Endothelial cell of umbilical vein (primary cell): ENCODE data around the gene FAM114A1. TPM values are rescaled to one million over a fixed set of nuclear protein-coding genes. Genes with fewer than 3 reads are reported as not detected.

Experiments
- BruUV-seq: library from RNA; stranded (reverse); fragments of 400-500 nt; replicated peaks from 2 replicates; lab custom pipeline; 2021; lab: Mats Ljungman, UMichigan
- CTCF ChIA-PET: fragments of 300-600, 350-600 bp; sonication (Branson Sonifier 250); formaldehyde crosslinking; loops from one replicate; lab custom pipeline; 2021; ENCODE audit warnings: antibody characterized with exemption, inconsistent platforms; lab: Charles Lee
- POLR2A ChIA-PET: fragments of 300-600, 350-600 bp; sonication (Branson Sonifier 250); formaldehyde crosslinking; loops from one replicate; lab custom pipeline; 2021; ENCODE audit warnings: antibody characterized with exemption, inconsistent platforms; lab: Charles Lee
- DNase-seq: peaks from one replicate; pipeline ENCODE4 v3.0.0-alpha.2; 2011; ENCODE audit warnings: low read depth, low spot score
- FAIRE-seq: peaks from 2 replicates; lab custom pipeline; 2011; peaks lifted over from hg19 to GRCh38; lab: Jason Lieb, UNC
- H2AFZ ChIP-seq: 2 replicates; pipeline ENCODE4 v1.6.0; 2012; ENCODE audit warnings: low read depth, low read length, control low read depth, inconsistent platforms
- H3K27ac ChIP-seq: 2 replicates; pipeline ENCODE4 v1.5.1; 2011; ENCODE audit warnings: low read depth, mild to moderate bottlenecking, control low read depth, low read length, moderate library complexity; ENCODE audit not compliant: insufficient read depth
- H3K27me3 ChIP-seq, 2 experiments: 2 replicates each; pipeline versions ENCODE4 v1.6.0 to v1.6.1; 2011; ENCODE audit warnings: low read length in 2 of 2, mixed read lengths in 1 of 2; ENCODE audit not compliant: control insufficient read depth in 2 of 2, insufficient read depth in 2 of 2
- H3K36me3 ChIP-seq, 2 experiments: 2 replicates in 1 of 2; 3 replicates in 1 of 2; pipeline ENCODE4 v1.5.1; 2011; ENCODE audit warnings: low read length in 2 of 2, mild to moderate bottlenecking in 1 of 2, moderate library complexity in 1 of 2; ENCODE audit not compliant: control insufficient read depth in 2 of 2, insufficient read depth in 2 of 2; ENCODE audit errors: extremely low read depth in 1 of 2
- H3K4me1 ChIP-seq: 3 replicates; pipeline ENCODE4 v1.5.1; 2011; ENCODE audit warnings: mild to moderate bottlenecking, low read length; ENCODE audit not compliant: control insufficient read depth, insufficient read depth; ENCODE audit errors: extremely low read depth
- H3K4me2 ChIP-seq: 2 replicates; pipeline ENCODE4 v1.6.1; 2011; ENCODE audit warnings: low read length, control low read depth, mixed read lengths; ENCODE audit not compliant: insufficient read depth
- H3K4me3 ChIP-seq, 3 experiments: fragments of 200-600 bp in 1 of 3; sonication (generic), shearing (Covaris generic) in 1 of 3; replicated peaks in 1 of 3; 2 replicates each; pipeline ENCODE4 v1.5.1; 2011 to 2016; ENCODE audit warnings: control low read depth in 3 of 3, low read length in 3 of 3, mild to moderate bottlenecking in 2 of 3, inconsistent platforms in 1 of 3, low read depth in 1 of 3, moderate library complexity in 1 of 3; ENCODE audit not compliant: insufficient read depth in 1 of 3
- H3K79me2 ChIP-seq: 2 replicates; pipeline ENCODE4 v1.6.0; 2012; ENCODE audit warnings: low read length, inconsistent platforms; ENCODE audit not compliant: control insufficient read depth, insufficient read depth
- H3K9ac ChIP-seq: replicated peaks from 2 replicates; pipeline ENCODE3; 2011; ENCODE audit warnings: low read length, control low read depth; ENCODE audit not compliant: insufficient read depth; ENCODE audit errors: extremely low read depth
- H3K9me1 ChIP-seq: replicated peaks from 3 replicates; pipeline ENCODE4 v1.6.0; 2011; ENCODE audit warnings: mild to moderate bottlenecking, low read length; ENCODE audit not compliant: control insufficient read depth, insufficient read depth; ENCODE audit errors: extremely low read depth
- H3K9me3 ChIP-seq: replicated peaks from 2 replicates; pipeline ENCODE4 v1.5.1; 2012; ENCODE audit warnings: low read length, inconsistent platforms; ENCODE audit not compliant: control insufficient read depth, insufficient read depth
- H4K20me1 ChIP-seq: replicated peaks from 2 replicates; pipeline ENCODE3; 2011; ENCODE audit warnings: mild to moderate bottlenecking, low read length; ENCODE audit not compliant: control insufficient read depth, insufficient read depth; ENCODE audit errors: extremely low read depth
- CTCF ChIP-seq, 2 donors: IDR thresholded peaks; 1 replicate in 1 of 2; 2 replicates in 1 of 2; pipeline ENCODE4 v1.5.1; 2011; ENCODE audit warnings: low read length in 2 of 2, mild to moderate bottlenecking in 2 of 2, moderate library complexity in 2 of 2, control low read depth in 1 of 2, inconsistent platforms in 1 of 2, low read depth in 1 of 2; ENCODE audit not compliant: insufficient read depth in 1 of 2; ENCODE audit errors: extremely low read depth in 1 of 2
- EZH2 ChIP-seq: IDR thresholded peaks from 2 replicates; pipeline ENCODE4 v1.6.1; 2012; ENCODE audit warnings: borderline replicate concordance, low read depth, mild to moderate bottlenecking, moderate library complexity, low read length, inconsistent platforms; ENCODE audit not compliant: severe bottlenecking
- FOS ChIP-seq: IDR thresholded peaks from 2 replicates; pipeline ENCODE4 v1.6.1; 2011; ENCODE audit warnings: mild to moderate bottlenecking, low read length, moderate library complexity, borderline replicate concordance; ENCODE audit not compliant: insufficient read depth
- GATA2 ChIP-seq: IDR thresholded peaks from 2 replicates; pipeline ENCODE4 v1.7.0; 2011; ENCODE audit warnings: low read depth, mild to moderate bottlenecking, moderate library complexity, mixed read lengths, low read length; ENCODE audit not compliant: insufficient read length, insufficient read depth
- JUN ChIP-seq: IDR thresholded peaks from 2 replicates; pipeline ENCODE4 v1.6.1; 2011; ENCODE audit warnings: borderline replicate concordance, low read depth; ENCODE audit not compliant: insufficient read length, insufficient read depth
- MAX ChIP-seq: IDR thresholded peaks from 2 replicates; pipeline ENCODE4 v1.6.1; 2011; ENCODE audit not compliant: insufficient read depth, insufficient read length
- MYC ChIP-seq: IDR thresholded peaks from one replicate; pipeline ENCODE4 v1.6.1; 2011; ENCODE audit warnings: mild to moderate bottlenecking, low read depth, low read length
- POLR2A ChIP-seq: IDR thresholded peaks from 2 replicates; pipeline ENCODE4 v1.6.1; 2012; ENCODE audit warnings: low read depth, mild to moderate bottlenecking, control low read depth, low read length
- POLR2AphosphoS5 ChIP-seq: IDR thresholded peaks from 2 replicates; pipeline ENCODE4 v1.6.1; 2012; ENCODE audit warnings: low read depth, mild to moderate bottlenecking, control low read depth, low read length, moderate library complexity; ENCODE audit not compliant: insufficient read depth
- dilution Hi-C: fragments of 300-500 bp; cut with MboI; formaldehyde crosslinking; loops from one replicate; pipeline ENCODE4 v1.15.0; 2019; ENCODE audit warnings: low sequenced_read_pairs; ENCODE audit not compliant: extremely low pct_ligation_motif_present
- intact Hi-C: fragments of 100-400 bp; cut with micrococcal nuclease; formaldehyde crosslinking; loops from one replicate; pipeline ENCODE4 v1.10.0; 2022
- polyA plus RNA-seq, 4 experiments: library from polyadenylated mRNA; depleted of rRNA in 3 of 4; stranded (reverse) in 3 of 4; unstranded in 1 of 4; fragments of >200 nt; gene quantifications; 2 replicates each; pipeline versions ENCODE4 v1.2.1 to v1.2.3, GENCODE V29; 2011 to 2012; ENCODE audit warnings: missing spikeins in 1 of 4
- total RNA-seq: library from RNA; stranded (reverse); gene quantifications from 2 replicates; pipeline ENCODE4 v1.2.3, GENCODE V29; 2021

Gene FAM114A1
- total and polyA plus RNA-seq, 2 donors (not counting 3 experiments of a cell fraction or from before 2014, with no cell fraction given): 99.2 to 118 TPM

- CTCF ChIA-PET: interaction anchor here (0.8 to 1.2 kb wide), 3 partner anchors 14 to 60 kb away, joined by 4 to 6 read pairs (median 5); partner anchors contain the start of gene TLR10
Measured at GRCh38 chr4:38819569-38819968, 48.0 kb upstream of the FAM114A1 start.

GRCh38 chr4:38820329-38821061 is 47.1 kb upstream of the FAM114A1 start:
- BruUV-seq: no TSS peak
- Histone ChIP-seq H3K9ac (no peak overlapping the region), H3K79me2 (no peaks in the 10 kb centered on the region), H3K4me2 (no peak overlapping the region), H3K9me3 (no peaks in the 10 kb centered on the region), H4K20me1 (no peaks in the 10 kb centered on the region), H3K36me3 (no peaks in the 10 kb centered on the region), H2AFZ (no peak overlapping the region), H3K27me3 (peaks cover 12 to 14% of the 10 kb centered on the region in 2 experiments), H3K9me1 (no peaks in the 10 kb centered on the region), H3K4me3 (no peak overlapping the region), H3K27ac (no peak overlapping the region), H3K4me1 (no peaks in the 10 kb centered on the region)
- DNase-seq (no peak), FAIRE-seq (no peak)
- POLR2A ChIA-PET: no interaction called here
- intact Hi-C loops: no loop called here
- no peak for TF ChIP-seq POLR2AphosphoS5
- no peak for TF ChIP-seq CTCF (IDR thresholded peaks at IDR 0.05; ENCODE audit: extremely low read depth in 1 of 2, insufficient read depth in 1 of 2, low read depth in 1 of 2, low read length in 2 of 2)
- no peak for TF ChIP-seq FOS
- TF ChIP-seq MYC: no peak
- TF ChIP-seq GATA2: no peak
- no peak for TF ChIP-seq EZH2
- no peak for TF ChIP-seq JUN
- TF ChIP-seq MAX: no peak
- TF ChIP-seq POLR2A: no peak
- dilution Hi-C loops: no loop called here
- CTCF ChIA-PET: interaction anchor here (1.2 to 2.1 kb wide), 2 partner anchors 10 to 15 kb away, joined by 3 to 4 read pairs; no protein-coding TSS in a partner anchor

More at GRCh38 chr4:38819569-38819968, 48.0 kb upstream of the FAM114A1 start:
- H3K4me3 ChIP-seq: no peak overlapping the region
- no peak overlapping the region for H3K4me2 ChIP-seq
- no peaks in the 10 kb centered on the region for H3K9me3 ChIP-seq
- DNase-seq: no peak
- H2AFZ ChIP-seq: no peak overlapping the region
- POLR2A ChIA-PET: no interaction called here
- no TSS peak for BruUV-seq
- H3K27ac ChIP-seq: no peak overlapping the region
- no peak overlapping the region for H3K9ac ChIP-seq
- no peaks in the 10 kb centered on the region for H3K4me1 ChIP-seq
- H3K9me1 ChIP-seq: no peaks in the 10 kb centered on the region
- FAIRE-seq: no peak
- intact Hi-C loops (no loop called here), dilution Hi-C loops (no loop called here)
- no peaks in the 10 kb centered on the region for H3K79me2 ChIP-seq
- no peaks in the 10 kb centered on the region for H4K20me1 ChIP-seq
- TF ChIP-seq GATA2: no peak
- no peak for TF ChIP-seq MYC
- no peak for TF ChIP-seq FOS
- no peak for TF ChIP-seq EZH2
- no peak for TF ChIP-seq MAX
- no peaks in the 10 kb centered on the region for H3K36me3 ChIP-seq
- peaks cover 14 to 15% of the 10 kb centered on the region in 2 experiments for H3K27me3 ChIP-seq
